Neural cell (in vitro differentiated cells): ENCODE results near the gene NOSTRIN.

Experiments
- CTCF ChIP-seq: fragments of 450-650 bp; IDR thresholded peaks from 2 replicates; pipeline ENCODE4 v1.5.1; 2014; ENCODE audit warnings: antibody characterized with exemption, mild to moderate bottlenecking, moderate library complexity; ENCODE audit not compliant: poor library complexity, severe bottlenecking
- EZH2 ChIP-seq: fragments of 200-600, 300-800 bp; shearing (Covaris generic), sonication (generic); IDR thresholded peaks from 2 replicates; pipeline ENCODE4 v1.6.1; 2014; ENCODE audit warnings: antibody characterized with exemption, low read length, borderline replicate concordance, mild to moderate bottlenecking; ENCODE audit not compliant: insufficient read depth, poor library complexity, severe bottlenecking
- POLR2AphosphoS5 ChIP-seq: IDR thresholded peaks from 2 replicates; pipeline ENCODE4 v1.6.1; 2012
- RAD21 ChIP-seq: fragments of 450-650 bp; conservative IDR thresholded peaks from 2 replicates; pipeline ENCODE4 v1.6.1; 2014; ENCODE audit warnings: antibody characterized with exemption, mild to moderate bottlenecking, moderate library complexity
- REST ChIP-seq: IDR thresholded peaks from 2 replicates; pipeline ENCODE4 v1.6.1; 2012; ENCODE audit warnings: borderline replicate concordance
- TAF1 ChIP-seq: IDR thresholded peaks from 2 replicates; pipeline ENCODE4 v1.6.1; 2012; ENCODE audit warnings: low read depth

GRCh38 chr2:168912466-168912865 lies 110.0 kb downstream of the NOSTRIN start:
- TF ChIP-seq RAD21 (no peak), CTCF (no peak), POLR2AphosphoS5 (no peak), REST (no peak), EZH2 (no peak), TAF1 (no peak)
